Breast epithelium (tissue), 4 donors: Measurements from ENCODE around the gene CXCL14. TPM values are rescaled to one million over a fixed set of nuclear protein-coding genes. Genes with fewer than 3 reads are reported as not detected.
"Not testable (repeated sequence)": the region's sequence is repeated elsewhere in the genome, so short reads cannot be mapped to it uniquely, and the experiment has no call there.

Experiments
- DNase-seq, 2 donors: peaks; one replicate each; pipeline ENCODE4 v3.0.0-alpha.2; 2019; ENCODE audit warnings: low spot score in 2 of 2
- H3K27ac ChIP-seq, 2 donors: fragments of 200-600 bp; sonication (generic) in 1 of 2; one replicate each; pipeline ENCODE4 v1.5.1; 2016 to 2019; ENCODE audit warnings: mild to moderate bottlenecking in 1 of 2
- H3K27me3 ChIP-seq, 2 donors: fragments of 200-600 bp; sonication (generic) in 1 of 2; one replicate each; pipeline versions ENCODE4 v1.5.1 to v1.6.0; 2017 to 2019; ENCODE audit warnings: control low read depth in 1 of 2, mild to moderate bottlenecking in 1 of 2
- H3K36me3 ChIP-seq: fragments of 200-600 bp; one replicate; pipeline ENCODE4 v1.5.1; 2019
- H3K4me1 ChIP-seq, 2 donors: fragments of 200-600 bp; sonication (generic); one replicate each; pipeline ENCODE4 v1.5.1; 2016 to 2019; ENCODE audit warnings: control low read depth in 1 of 2
- H3K4me3 ChIP-seq, 3 donors: fragments of 200-600 bp; sonication (generic); 1 replicate in 2 of 3; 2 replicates in 1 of 3; pipeline ENCODE4 v1.5.1; 2016 to 2019; ENCODE audit warnings: mild to moderate bottlenecking in 3 of 3, moderate library complexity in 2 of 3
- H3K9me3 ChIP-seq, 2 donors: fragments of 200-600 bp; sonication (generic) in 1 of 2; one replicate each; pipeline ENCODE4 v1.5.1; 2016 to 2019; ENCODE audit warnings: control low read depth in 1 of 2
- POLR2A ChIP-seq: fragments of 450-650 bp; IDR thresholded peaks from one replicate; pipeline ENCODE4 v1.6.1; 2016; ENCODE audit warnings: antibody characterized with exemption, mild to moderate bottlenecking, moderate library complexity
- POLR2AphosphoS5 ChIP-seq, 3 donors: sonication (generic); formaldehyde crosslinking; IDR thresholded peaks; one replicate each; pipeline ENCODE4 v1.6.1; 2017; ENCODE audit warnings: antibody characterized with exemption in 3 of 3
- intact Hi-C: fragments of 100-400 bp; cut with DNase I; formaldehyde crosslinking; loops from one replicate; pipeline ENCODE4 v1.15.1; 2023; ENCODE audit warnings: low total_unique reads
- total RNA-seq, 3 donors: library from RNA; depleted of rRNA; stranded (reverse); fragments of >200 nt; gene quantifications; one replicate each; pipeline ENCODE4 v1.1.0, GENCODE V29; 2016
- TF ChIP-seq, protein P1 (sequence below), 3 donors: fragments of 450-650 bp; IDR thresholded peaks; one replicate each; pipeline ENCODE4 v1.5.1; 2016 to 2017; ENCODE audit warnings: antibody characterized with exemption in 3 of 3, mild to moderate bottlenecking in 3 of 3, moderate library complexity in 3 of 3

CXCL14 gene
- total RNA-seq, 3 donors from 2014 or later: 45.5 to 1,054 (median 46.9) TPM

DNA sequence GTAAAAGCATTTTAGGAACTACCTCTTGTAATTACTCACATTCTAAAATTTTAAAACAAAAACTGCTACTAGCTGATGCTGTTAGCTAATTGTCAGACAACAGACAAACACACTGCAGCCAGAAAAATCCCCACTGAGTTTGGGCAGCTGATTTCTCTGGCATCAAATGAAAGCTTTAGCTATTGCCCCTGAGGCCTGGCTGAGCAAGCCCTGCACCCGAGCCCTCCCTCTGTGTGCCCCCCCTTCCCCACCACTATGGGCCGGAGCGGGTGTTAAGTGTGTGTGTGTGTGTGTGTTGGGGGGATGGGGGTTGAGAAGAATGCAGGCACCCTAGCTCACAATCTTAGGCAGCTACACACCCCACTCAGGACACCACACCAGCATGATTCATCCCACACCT, 45.5 kb downstream of the CXCL14 start:
- no peaks in the 10 kb centered on the region for H3K4me1 ChIP-seq
- TF ChIP-seq POLR2A (no peak), POLR2AphosphoS5 (IDR thresholded peaks at IDR 0.05) (no peak)
- TF ChIP-seq, protein P1, sequence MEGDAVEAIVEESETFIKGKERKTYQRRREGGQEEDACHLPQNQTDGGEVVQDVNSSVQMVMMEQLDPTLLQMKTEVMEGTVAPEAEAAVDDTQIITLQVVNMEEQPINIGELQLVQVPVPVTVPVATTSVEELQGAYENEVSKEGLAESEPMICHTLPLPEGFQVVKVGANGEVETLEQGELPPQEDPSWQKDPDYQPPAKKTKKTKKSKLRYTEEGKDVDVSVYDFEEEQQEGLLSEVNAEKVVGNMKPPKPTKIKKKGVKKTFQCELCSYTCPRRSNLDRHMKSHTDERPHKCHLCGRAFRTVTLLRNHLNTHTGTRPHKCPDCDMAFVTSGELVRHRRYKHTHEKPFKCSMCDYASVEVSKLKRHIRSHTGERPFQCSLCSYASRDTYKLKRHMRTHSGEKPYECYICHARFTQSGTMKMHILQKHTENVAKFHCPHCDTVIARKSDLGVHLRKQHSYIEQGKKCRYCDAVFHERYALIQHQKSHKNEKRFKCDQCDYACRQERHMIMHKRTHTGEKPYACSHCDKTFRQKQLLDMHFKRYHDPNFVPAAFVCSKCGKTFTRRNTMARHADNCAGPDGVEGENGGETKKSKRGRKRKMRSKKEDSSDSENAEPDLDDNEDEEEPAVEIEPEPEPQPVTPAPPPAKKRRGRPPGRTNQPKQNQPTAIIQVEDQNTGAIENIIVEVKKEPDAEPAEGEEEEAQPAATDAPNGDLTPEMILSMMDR (IDR thresholded peaks at IDR 0.05): no peak
- intact Hi-C loops: no loop called here

DNA sequence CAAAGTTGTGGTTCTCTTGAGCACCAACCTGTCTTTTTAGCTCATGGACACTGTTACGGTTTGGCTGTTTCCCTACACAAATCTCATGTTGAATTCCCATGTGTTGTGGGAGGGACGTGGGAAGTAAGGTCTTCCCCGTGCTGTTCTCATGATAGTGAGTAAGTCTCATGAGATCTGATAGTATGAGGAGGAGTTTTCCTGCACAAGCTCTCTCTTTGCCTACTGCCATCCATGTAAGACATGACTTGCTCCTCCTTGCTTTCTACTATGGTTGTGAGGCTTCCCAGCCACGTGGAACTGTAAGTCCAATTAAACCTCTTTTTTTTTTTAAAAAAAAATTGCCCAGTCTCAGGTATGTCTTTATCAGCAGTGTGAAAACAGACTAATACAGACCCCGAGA, 49.2 kb downstream of the CXCL14 start:
- DNase-seq, H3K4me3 ChIP-seq, H3K27ac ChIP-seq, H3K4me1 ChIP-seq, intact Hi-C loops, H3K36me3 ChIP-seq, H3K9me3 ChIP-seq: not testable (repeated sequence)
- H3K27me3 ChIP-seq: peaks cover 0 to 30% of the 10 kb centered on the region in 2 donors

More for the DNA sequence above, 45.5 kb downstream of the CXCL14 start:
- Histone ChIP-seq H3K4me3 (no peak overlapping the region), H3K36me3 (no peaks in the 10 kb centered on the region), H3K27ac (no peak overlapping the region), H3K9me3 (no peaks in the 10 kb centered on the region), H3K27me3 (peaks cover 6 to 68% of the 10 kb centered on the region in 2 donors)
- DNase-seq: no peak

DNA sequence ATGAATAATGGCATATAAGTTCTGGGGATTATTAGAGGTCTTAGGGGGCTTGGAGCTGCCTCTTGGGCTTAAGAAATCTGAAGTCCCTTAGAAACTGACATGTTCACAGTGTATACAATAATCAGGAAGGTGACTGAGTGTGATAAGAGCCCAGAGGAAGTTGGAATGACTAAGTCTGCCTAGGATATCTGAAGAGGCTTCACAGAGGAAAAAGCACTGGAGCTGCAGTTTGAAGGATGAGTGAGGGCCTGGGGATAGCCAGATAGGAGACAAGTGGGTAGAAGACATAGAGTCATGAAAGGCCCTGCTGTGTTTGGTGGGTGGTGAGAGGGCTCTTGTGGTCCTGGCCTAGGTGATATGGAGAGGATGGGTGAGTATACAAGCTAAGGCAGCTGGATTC, 51.9 kb downstream of the CXCL14 start:
- peaks cover 0 to 10% of the 10 kb centered on the region in 2 donors for H3K27me3 ChIP-seq
- no peaks in the 10 kb centered on the region for H3K4me1 ChIP-seq
- no peak for TF ChIP-seq POLR2AphosphoS5 (IDR thresholded peaks at IDR 0.05)
- TF ChIP-seq, protein P1 (IDR thresholded peaks at IDR 0.05): no peak
- no peak for TF ChIP-seq POLR2A
- no peak for DNase-seq
- H3K9me3 ChIP-seq: no peaks in the 10 kb centered on the region
- no peak overlapping the region for H3K27ac ChIP-seq
- no peaks in the 10 kb centered on the region for H3K36me3 ChIP-seq
- intact Hi-C loops: no loop called here
- H3K4me3 ChIP-seq: no peak overlapping the region

DNA sequence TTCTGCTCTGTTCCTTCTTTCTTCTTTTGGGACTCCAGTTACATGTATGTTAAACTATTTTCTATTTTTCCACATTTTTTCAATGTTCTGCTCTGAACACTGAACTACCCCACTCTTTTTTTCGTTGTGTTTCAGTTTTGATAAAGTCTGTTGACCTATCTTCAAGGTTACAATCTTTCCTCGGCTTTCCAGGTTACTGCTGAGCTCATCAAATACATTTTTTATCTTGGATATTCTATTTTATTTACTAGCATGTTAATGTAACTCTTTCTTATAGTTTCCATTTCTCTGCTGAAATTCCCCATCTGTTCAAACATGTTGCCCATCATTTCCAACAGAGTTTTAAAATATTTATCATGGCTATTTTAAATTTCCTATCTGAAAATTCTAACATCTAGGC, 56.8 kb downstream of the CXCL14 start:
- H3K27ac ChIP-seq: no peak overlapping the region
- no peaks in the 10 kb centered on the region for H3K27me3 ChIP-seq
- H3K4me1 ChIP-seq: no peaks in the 10 kb centered on the region
- no peaks in the 10 kb centered on the region for H3K36me3 ChIP-seq
- no peak overlapping the region for H3K4me3 ChIP-seq
- TF ChIP-seq POLR2A (no peak), POLR2AphosphoS5 (IDR thresholded peaks at IDR 0.05) (no peak)
- TF ChIP-seq, protein P1 (IDR thresholded peaks at IDR 0.05): no peak
- intact Hi-C loops: no loop called here
- H3K9me3 ChIP-seq: no peaks in the 10 kb centered on the region
- DNase-seq: no peak

Other genes starting within 250 kb of the CXCL14 start
- 100 to 1,000 TPM; 255 to 293 (median 272) TPM for gene MACROH2A1, start 179.8 kb downstream of the CXCL14 start, total RNA-seq
- gene DCANP1, start 131.6 kb downstream of the CXCL14 start, total RNA-seq: not detected
- not detected for gene TIFAB, start 126.6 kb downstream of the CXCL14 start, total RNA-seq
- gene NEUROG1, start 43.0 kb downstream of the CXCL14 start, total RNA-seq: not detected